Prostate gland (tissue), 2 donors: ENCODE data around the gene NFYC.

Experiments
- CTCF ChIP-seq, 4 experiments: fragments of 200-600 bp in 2 of 4; fragments of 450-650 bp in 2 of 4; sonication (generic) in 2 of 4; IDR thresholded peaks; 1 replicate in 3 of 4; 2 replicates in 1 of 4; pipeline ENCODE4 v1.5.1; 2016 to 2019; ENCODE audit warnings: antibody characterized with exemption in 4 of 4, mild to moderate bottlenecking in 2 of 4, moderate library complexity in 2 of 4
- POLR2A ChIP-seq: fragments of 450-650 bp; IDR thresholded peaks from one replicate; pipeline ENCODE4 v1.6.1; 2016; ENCODE audit warnings: antibody characterized with exemption, mild to moderate bottlenecking

- TF ChIP-seq CTCF (IDR thresholded peaks at IDR 0.05) (no peak), POLR2A (no peak)
Measured at GRCh38 chr1:40664791-40665190, 26.7 kb upstream of the NFYC start.
